ENCODE measurements around the gene SPTB.

The SPTB gene

DNA sequence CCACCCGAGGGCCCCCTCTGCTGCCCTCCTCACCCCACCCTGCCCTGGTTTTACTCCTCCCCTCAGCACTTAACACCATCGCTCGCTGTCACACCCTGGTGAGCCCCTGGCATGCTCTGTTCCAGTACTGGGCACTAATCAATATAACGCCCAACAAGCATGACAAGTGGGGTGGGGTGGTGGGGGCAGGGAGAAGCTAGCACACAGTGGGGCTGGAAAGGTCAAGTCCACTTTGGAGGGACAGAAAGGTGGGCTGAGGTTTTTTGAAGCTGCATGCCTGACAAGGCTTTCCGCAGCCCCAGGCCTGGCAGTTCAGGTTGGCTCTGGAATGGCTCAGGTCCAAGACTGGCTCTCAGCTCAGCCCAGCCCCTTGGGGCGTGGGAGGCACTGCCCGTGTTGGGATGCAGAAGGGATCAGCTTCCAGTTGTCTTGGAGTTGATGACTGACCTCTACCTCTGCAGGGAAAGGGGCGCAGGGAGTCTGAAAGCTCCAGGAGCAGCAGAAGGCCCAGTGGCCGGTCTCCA lies 141.4 kb downstream of the SPTB start:
- no peak for DNase-seq (ENCODE audit: low read depth)
- TF ChIP-seq MYC (IDR thresholded peaks at IDR 0.05; ENCODE audit: low read depth, low read length): no peak
- no peak overlapping the region for H3K4me3 ChIP-seq (ENCODE audit: low read depth, low read length)

DNA sequence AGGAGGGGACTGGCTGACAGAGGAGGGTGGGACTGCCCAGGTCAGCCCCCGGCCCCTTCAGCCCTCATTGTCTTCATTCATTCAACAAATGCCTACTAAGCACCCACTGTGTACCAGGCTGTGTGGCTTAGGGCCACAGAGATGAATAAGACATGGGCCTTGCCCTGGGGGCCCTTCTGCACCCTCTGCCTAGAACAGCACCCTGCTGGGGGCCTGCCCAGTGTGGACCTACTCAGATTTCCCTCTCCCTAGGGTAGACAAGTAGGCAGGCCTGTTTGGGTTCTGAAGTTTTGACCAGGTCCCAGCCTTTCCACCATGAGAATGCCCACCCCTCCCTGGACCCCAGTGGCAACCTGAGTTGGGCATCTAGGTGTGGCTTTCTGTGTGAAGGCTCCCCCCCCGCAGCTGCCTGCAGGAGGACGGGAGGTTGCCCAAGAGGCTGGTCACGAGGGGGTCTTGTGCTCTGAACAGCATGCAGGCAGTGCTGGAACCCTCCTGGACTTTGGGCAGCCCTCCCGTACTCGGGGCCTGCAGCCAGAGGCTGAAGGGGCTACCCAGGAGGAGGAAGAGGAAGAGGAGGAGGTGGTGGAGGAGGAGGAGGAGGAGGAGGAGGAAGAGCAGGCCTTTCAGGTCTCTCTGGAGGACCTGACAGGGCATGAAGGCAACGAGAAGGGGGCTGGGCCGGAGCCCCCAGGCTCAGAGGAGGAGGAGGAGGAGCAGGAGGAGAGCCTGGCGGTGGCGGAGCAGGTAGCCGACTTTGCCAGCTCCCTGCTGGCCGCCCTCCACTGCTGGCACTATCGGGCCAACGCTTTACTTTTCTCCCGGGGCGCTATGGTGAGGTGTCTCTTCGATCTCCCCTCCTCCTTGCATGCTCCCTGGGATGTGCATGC lies 142.1 kb downstream of the SPTB start:
- TF ChIP-seq, protein P1, sequence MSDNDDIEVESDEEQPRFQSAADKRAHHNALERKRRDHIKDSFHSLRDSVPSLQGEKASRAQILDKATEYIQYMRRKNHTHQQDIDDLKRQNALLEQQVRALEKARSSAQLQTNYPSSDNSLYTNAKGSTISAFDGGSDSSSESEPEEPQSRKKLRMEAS (IDR thresholded peaks at IDR 0.05; ENCODE audit: low read depth, low read length): no peak
- TF ChIP-seq, protein P2, sequence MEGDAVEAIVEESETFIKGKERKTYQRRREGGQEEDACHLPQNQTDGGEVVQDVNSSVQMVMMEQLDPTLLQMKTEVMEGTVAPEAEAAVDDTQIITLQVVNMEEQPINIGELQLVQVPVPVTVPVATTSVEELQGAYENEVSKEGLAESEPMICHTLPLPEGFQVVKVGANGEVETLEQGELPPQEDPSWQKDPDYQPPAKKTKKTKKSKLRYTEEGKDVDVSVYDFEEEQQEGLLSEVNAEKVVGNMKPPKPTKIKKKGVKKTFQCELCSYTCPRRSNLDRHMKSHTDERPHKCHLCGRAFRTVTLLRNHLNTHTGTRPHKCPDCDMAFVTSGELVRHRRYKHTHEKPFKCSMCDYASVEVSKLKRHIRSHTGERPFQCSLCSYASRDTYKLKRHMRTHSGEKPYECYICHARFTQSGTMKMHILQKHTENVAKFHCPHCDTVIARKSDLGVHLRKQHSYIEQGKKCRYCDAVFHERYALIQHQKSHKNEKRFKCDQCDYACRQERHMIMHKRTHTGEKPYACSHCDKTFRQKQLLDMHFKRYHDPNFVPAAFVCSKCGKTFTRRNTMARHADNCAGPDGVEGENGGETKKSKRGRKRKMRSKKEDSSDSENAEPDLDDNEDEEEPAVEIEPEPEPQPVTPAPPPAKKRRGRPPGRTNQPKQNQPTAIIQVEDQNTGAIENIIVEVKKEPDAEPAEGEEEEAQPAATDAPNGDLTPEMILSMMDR (IDR thresholded peaks at IDR 0.05; ENCODE audit: low read depth, low read length): no peak
- no peak for TF ChIP-seq MYC (IDR thresholded peaks at IDR 0.05; ENCODE audit: low read depth, low read length)
- TF ChIP-seq POLR2A (IDR thresholded peaks at IDR 0.05; ENCODE audit: extremely low read depth, insufficient read length): no peak
- DNase-seq (ENCODE audit: low read depth): no peak

DNA sequence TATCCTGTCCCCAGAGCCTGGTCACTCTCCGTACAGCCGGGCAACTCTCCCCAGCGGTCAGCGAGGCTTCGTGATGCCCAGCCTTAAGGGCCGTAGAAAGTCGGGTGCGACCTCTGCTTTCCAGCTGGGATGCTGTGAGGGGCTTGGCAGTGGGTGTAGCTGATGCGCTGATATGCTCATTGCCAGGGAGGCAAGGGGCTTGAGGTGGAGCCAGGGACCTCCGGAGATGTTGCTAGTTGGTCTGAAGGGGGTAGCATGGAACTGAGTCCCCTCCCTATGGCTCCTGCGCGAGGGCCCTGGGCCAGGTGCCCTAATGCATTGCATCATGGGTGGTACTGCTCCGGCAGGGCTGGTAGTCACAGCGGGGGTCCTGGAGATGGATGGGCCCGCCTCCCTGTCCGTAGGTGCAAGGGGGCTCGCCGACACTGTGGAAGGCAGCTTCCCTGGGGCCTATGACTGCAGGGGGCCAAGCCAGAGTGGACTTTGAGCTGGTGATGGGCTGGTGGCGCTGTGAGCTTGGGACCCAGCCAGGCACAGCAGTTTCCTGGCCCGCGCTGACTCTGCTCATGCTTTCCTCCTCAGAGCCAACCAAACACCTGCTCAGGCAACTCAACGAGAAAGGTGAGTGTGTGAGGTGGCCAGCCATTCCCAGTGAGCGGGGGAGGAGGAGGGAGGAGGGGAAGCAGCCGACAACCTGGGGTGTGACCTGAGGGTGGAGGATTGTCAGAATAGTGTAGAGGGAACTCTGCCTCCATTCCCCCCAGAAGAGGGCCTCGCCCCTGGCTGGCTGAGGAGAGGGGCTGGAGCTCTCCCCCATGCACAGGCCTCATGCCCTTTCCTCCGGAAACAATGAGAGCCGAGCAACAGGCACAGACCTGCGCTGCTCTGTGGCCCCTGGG lies 143.2 kb downstream of the SPTB start:
- DNase-seq (ENCODE audit: low read depth): no peak
- H3K4me3 ChIP-seq (ENCODE audit: low read depth, low read length): no peak overlapping the region
- TF ChIP-seq, protein P1 (IDR thresholded peaks at IDR 0.05; ENCODE audit: low read depth, low read length): no peak
- TF ChIP-seq, protein P2 (IDR thresholded peaks at IDR 0.05; ENCODE audit: low read depth, low read length): no peak
- no peak for TF ChIP-seq POLR2A (IDR thresholded peaks at IDR 0.05; ENCODE audit: extremely low read depth, insufficient read length)
- no peak for TF ChIP-seq MYC (IDR thresholded peaks at IDR 0.05; ENCODE audit: low read depth, low read length)

More for the DNA sequence above, 142.1 kb downstream of the SPTB start:
- H3K4me3 ChIP-seq (ENCODE audit: low read depth, low read length): no peak overlapping the region

DNA sequence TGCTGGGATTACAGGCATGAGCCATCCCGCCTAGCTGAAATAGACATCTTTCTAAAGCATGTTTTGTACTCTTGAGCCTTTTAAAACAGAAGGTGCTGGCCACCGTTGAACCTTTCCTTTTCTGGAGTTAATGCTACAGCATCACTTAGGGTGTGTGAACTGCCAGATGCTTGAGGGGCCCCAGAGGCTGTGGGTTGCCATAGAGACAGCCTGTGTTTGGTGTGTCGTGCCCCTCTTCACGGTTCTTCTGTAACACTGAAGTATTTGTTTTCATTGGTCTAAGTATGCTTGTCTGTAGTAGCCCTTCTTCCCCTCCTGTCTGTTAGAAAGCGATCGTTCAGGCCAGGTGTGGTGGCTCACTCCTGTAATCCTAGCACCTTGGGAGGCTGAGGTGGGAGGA lies 144.7 kb downstream of the SPTB start:
- no peak for DNase-seq (ENCODE audit: low read depth)
- no peak overlapping the region for H3K4me3 ChIP-seq (ENCODE audit: low read depth, low read length)
- no peak for TF ChIP-seq MYC (IDR thresholded peaks at IDR 0.05; ENCODE audit: low read depth, low read length)
- no peak for TF ChIP-seq POLR2A (IDR thresholded peaks at IDR 0.05; ENCODE audit: extremely low read depth, insufficient read length)
- TF ChIP-seq, protein P2 (IDR thresholded peaks at IDR 0.05; ENCODE audit: low read depth, low read length): no peak
- TF ChIP-seq, protein P1 (IDR thresholded peaks at IDR 0.05; ENCODE audit: low read depth, low read length): no peak

DNA sequence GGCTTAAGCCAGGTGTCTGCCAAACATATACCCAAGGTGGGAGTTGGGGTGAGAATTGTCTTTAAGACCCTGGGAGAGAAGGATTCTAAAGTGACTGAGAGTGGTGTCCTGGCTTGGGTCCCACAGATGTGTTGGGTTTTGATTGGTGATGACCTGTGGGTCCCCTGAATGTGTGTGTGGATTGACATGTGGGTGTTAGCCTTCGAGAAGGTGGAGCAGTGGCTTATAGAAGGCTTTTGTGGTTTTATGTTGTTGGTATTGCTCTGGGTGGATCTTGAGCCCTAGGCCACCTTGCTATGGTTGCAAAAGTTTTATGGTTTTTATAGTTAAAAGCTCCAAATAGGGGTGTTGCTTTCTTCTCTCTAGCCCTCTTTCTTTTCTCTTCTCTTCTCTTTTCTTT lies 145.8 kb downstream of the SPTB start:
- no peak for DNase-seq (ENCODE audit: low read depth)
- TF ChIP-seq POLR2A (IDR thresholded peaks at IDR 0.05; ENCODE audit: extremely low read depth, insufficient read length) (no peak), MYC (IDR thresholded peaks at IDR 0.05; ENCODE audit: low read depth, low read length) (no peak)
- TF ChIP-seq, protein P2 (IDR thresholded peaks at IDR 0.05; ENCODE audit: low read depth, low read length): no peak
- TF ChIP-seq, protein P1 (IDR thresholded peaks at IDR 0.05; ENCODE audit: low read depth, low read length): no peak

More for the DNA sequence above, 145.8 kb downstream of the SPTB start:
- H3K4me3 ChIP-seq (ENCODE audit: low read depth, low read length): no peak overlapping the region
